ENCODE results near the gene WFIKKN2. TPM values are rescaled to one million over a fixed set of nuclear protein-coding genes. Genes with fewer than 3 reads are reported as not detected.

The WFIKKN2 gene
- total and polyA plus RNA-seq, 2 experiments from 2014 or later = not detected

GRCh38 chr17:50815400-50815799 is 20.0 kb upstream of the WFIKKN2 start:
- Histone ChIP-seq H3K27ac (ENCODE audit: low read depth) (no peak overlapping the region), H3K27me3 (ENCODE audit: insufficient read depth) (no peaks in the 10 kb centered on the region), H3K4me3 (no peak overlapping the region), H3K36me3 (ENCODE audit: insufficient read depth) (no peaks in the 10 kb centered on the region), H3F3A (replicated peaks; ENCODE audit: low read depth) (no peaks in the 10 kb centered on the region), H3K9me2 (ENCODE audit: insufficient read depth) (no peaks in the 10 kb centered on the region), H3K4me2 (no peak overlapping the region), H3K4me1 (ENCODE audit: insufficient read depth) (peaks cover 5% of the 10 kb centered on the region; the same call in 1 of the 2 replicates), H2AFZ (no peak overlapping the region), H4K20me1 (replicated peaks; ENCODE audit: insufficient read depth) (no peaks in the 10 kb centered on the region), H3K79me2 (replicated peaks; ENCODE audit: insufficient read depth) (no peaks in the 10 kb centered on the region)
- ATAC-seq (no peak), DNase-seq (ENCODE audit: low spot score) (no peak)
- H3K4me3 Mint-ChIP-seq = no peak overlapping the region
- H3K4me1 Mint-ChIP-seq = peaks cover 8% of the 10 kb centered on the region
- H3K27me3 Mint-ChIP-seq (ENCODE audit: insufficient read depth, low read depth, poor library complexity) = peaks cover 9% of the 10 kb centered on the region
- no peaks in the 10 kb centered on the region for H3K36me3 Mint-ChIP-seq (ENCODE audit: low read depth)
- no peaks in the 10 kb centered on the region; the same call in 2 of the 3 replicates for H3K9me3 Mint-ChIP-seq
- no peak overlapping the region for H3K27ac Mint-ChIP-seq
- no peak for TF ChIP-seq NANOG (IDR thresholded peaks at IDR 0.05; ENCODE audit: borderline replicate concordance)

- DNase-seq (ENCODE audit: low spot score) (no peak), ATAC-seq (no peak)
- Histone ChIP-seq H3K4me1 (ENCODE audit: insufficient read depth) (peaks cover 5% of the 10 kb centered on the region; the same call in 1 of the 2 replicates), H3K27ac (ENCODE audit: low read depth) (no peak overlapping the region), H3F3A (replicated peaks; ENCODE audit: low read depth) (no peaks in the 10 kb centered on the region), H3K4me3 (no peak overlapping the region), H3K27me3 (ENCODE audit: insufficient read depth) (no peaks in the 10 kb centered on the region), H3K9me2 (ENCODE audit: insufficient read depth) (no peaks in the 10 kb centered on the region), H4K20me1 (replicated peaks; ENCODE audit: insufficient read depth) (no peaks in the 10 kb centered on the region), H3K79me2 (replicated peaks; ENCODE audit: insufficient read depth) (no peaks in the 10 kb centered on the region), H3K36me3 (ENCODE audit: insufficient read depth) (no peaks in the 10 kb centered on the region), H3K4me2 (no peak overlapping the region), H2AFZ (no peak overlapping the region)
- Mint-ChIP-seq H3K27me3 (ENCODE audit: insufficient read depth, low read depth, poor library complexity) (peaks cover 11% of the 10 kb centered on the region), H3K4me1 (peaks cover 8% of the 10 kb centered on the region), H3K9me3 (no peaks in the 10 kb centered on the region; the same call in 2 of the 3 replicates), H3K4me3 (no peak overlapping the region), H3K36me3 (ENCODE audit: low read depth) (no peaks in the 10 kb centered on the region), H3K27ac (no peak overlapping the region)
- TF ChIP-seq STAT1 (IDR thresholded peaks at IDR 0.05; ENCODE audit: unreplicated experiment) (no peak), NANOG (IDR thresholded peaks at IDR 0.05; ENCODE audit: borderline replicate concordance) (no peak), ZNF462 (CRISPR knock-in tag; IDR thresholded peaks at IDR 0.05) (no peak), JUNB (IDR thresholded peaks at IDR 0.05; ENCODE audit: unreplicated experiment) (no peak), REST (IDR thresholded peaks at IDR 0.05; ENCODE audit: unreplicated experiment) (no peak), ZNF114 (CRISPR knock-in tag; IDR thresholded peaks at IDR 0.05) (no peak), POLR2AphosphoS5 (IDR thresholded peaks at IDR 0.05; ENCODE audit: low read depth) (no peak), EZH2phosphoT487 (IDR thresholded peaks at IDR 0.05; ENCODE audit: unreplicated experiment) (no peak)
Measured at GRCh38 chr17:50816271-50816670, 19.1 kb upstream of the WFIKKN2 start.

All from GM23338 (cell line).